Brain pericyte (primary cell): Measurements from ENCODE around the gene EMILIN2.

Experiments
- DNase-seq: peaks from one replicate; pipeline ENCODE4 v3.0.0-alpha.2; 2012; ENCODE audit warnings: low read depth, low spot score

Gene EMILIN2

DNA sequence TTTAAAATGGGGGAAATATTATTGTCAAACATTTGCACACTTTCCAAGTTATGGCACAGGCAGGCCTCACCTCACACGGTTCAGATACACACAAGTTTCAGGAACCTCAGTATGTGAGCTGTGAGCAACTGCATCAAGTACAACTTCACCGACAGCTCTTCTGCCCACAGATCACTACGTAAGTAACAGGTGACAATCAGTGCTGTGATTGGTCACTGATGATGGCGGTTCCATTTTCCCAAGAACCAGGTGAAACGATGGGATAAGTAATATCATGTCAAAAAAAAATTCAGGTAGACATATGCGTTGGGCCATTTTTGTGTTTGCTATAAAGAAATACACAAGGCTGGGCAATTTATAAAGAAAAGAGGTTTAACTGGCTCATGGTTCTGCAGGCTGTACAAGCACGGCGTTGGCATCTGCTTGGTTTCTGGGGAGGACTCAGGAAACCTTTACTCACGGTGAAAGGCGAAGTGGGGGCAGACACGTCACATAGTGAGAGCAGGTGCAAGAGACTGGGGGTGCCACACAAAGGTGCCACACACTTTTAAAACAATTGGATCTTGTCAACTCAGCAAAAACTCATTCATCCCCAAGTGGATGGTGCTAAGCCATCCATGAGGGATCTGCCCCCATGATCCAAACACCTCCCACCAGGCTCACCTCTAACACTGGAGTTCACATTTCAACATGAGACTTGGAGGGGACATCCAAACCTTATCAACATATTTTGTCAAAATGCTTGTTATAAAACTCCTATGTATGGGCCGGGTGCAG lies 108.3 kb downstream of the EMILIN2 start:
- DNase-seq: no peak

DNA sequence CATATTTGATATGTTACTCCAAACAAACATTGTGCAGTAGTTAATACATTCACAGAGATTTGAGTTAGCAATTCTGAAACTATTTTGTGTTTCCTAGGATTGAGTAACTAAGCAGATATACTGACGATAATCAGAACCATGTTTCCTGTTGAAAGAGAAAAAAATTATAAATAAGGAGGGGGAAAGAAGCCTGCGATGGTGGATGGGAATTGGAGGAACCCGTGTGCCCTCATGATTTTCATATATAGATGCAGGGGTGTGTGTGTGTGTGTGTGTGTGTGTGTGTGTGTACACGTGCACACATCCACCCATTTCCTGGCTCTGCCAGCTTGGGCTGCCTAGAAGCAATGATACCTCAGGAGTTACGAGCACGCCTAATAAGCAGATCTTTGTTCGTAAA lies 109.2 kb downstream of the EMILIN2 start:
- DNase-seq: no peak

DNA sequence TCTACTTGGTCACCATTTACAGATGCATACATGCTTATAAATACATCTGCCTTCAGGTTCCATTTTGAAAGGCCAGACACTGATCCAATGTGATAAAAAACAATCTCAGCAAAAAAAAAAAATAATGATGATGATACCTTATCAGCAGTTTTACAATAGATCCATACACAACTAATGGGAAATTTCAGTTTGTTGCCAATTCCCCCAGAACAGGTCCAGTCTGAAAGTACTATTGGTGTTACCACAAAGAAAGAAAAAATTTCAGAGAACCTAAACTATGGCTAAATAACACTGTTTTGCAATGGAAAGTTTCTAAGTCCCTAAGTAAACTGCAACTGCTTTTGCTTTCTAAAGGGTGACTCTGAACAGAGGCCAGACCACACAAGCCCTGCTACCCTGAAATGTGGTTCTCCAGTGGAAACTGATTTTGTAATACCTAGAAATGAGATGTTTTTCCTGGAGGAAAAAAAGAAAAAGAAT lies 112.1 kb downstream of the EMILIN2 start:
- no peak for DNase-seq

DNA sequence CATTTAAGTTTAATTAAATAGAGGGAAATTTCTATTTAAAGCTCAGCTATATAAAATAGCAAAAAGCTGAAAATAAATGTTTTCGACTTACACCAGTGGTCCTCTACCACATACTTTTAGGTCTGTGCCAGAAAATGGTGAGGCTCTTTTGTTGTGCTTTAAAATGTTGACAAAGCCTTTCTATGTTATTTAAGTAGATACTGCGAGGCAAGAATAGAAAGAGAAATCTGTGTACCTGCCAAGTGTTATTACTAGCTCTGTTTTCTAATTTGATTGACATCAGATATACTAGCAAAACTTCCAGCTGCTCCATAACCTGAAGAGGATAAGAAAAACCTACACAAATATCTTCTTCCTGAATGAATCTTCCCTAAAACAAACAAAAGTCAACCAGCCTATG lies 112.5 kb downstream of the EMILIN2 start:
- DNase-seq: no peak

DNA sequence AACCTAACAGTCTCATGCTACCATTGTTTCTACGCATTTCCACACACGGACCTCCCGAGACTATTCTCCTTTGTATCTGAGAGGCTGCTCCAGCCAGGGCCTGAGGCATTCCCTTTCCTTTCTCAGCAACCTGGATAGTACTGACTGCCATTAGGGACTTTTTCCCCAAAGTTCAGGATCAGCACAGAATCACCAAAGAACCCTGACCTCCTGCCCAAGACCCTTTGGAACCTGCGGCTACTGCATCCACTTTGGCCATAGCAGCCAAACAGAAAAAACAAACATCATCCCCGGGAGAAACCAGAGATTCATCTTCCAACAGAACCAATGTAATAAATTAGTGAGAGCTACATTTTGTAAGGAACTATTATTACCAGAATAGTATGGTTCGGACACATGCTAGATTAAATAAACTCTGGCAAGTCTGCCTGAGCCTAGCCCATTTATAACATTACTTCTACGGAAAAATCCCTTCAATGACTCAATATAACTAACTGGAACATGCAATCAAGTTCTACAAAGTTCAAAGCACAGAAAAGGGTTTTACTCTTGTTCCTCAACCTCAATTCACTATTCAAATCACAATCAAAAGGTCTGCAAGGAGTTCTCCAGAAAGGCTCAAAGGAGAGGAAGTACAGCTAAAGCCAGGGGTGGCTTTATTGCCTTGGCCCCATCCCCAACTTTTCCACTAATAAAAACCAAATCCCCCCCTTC lies 114.3 kb downstream of the EMILIN2 start:
- no peak for DNase-seq

DNA sequence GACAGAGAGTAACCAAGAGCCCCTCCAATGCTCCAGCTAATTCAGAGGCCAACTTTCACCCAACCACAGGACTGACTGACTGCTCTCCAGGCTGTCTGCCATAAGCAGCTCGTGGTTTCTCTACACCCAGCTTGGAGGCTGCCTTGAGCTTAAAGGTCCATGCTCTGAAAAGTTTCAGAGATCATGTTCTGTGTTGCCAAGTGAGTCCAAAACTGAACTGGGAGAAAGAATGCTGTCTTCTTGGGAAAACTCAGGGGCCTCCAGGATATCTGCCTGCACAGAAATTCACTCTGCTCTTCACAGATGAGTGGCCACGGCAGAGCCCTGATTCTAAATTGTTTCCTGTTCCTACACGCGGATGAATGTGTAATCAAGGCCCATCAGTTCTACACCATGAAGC lies 115.0 kb downstream of the EMILIN2 start:
- no peak for DNase-seq

DNA sequence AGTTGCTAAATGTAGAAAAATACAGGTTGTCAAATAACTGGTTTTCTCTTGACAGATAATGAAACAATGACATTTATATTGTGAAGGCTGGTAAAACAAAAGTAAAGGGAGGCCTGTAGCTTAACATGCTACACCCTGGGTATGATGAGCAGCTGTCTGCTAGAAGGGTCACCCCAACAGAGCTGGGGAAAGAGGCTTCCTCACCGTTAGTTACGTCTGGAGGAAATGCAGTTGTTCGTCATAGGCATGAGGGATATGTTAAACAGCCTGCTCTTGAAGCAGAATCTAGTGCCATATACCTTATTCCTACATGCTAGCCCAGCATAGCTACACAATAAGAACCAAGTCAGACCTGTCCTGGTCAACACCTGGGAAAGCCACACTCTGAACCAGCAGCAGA lies 116.2 kb downstream of the EMILIN2 start:
- DNase-seq: no peak

DNA sequence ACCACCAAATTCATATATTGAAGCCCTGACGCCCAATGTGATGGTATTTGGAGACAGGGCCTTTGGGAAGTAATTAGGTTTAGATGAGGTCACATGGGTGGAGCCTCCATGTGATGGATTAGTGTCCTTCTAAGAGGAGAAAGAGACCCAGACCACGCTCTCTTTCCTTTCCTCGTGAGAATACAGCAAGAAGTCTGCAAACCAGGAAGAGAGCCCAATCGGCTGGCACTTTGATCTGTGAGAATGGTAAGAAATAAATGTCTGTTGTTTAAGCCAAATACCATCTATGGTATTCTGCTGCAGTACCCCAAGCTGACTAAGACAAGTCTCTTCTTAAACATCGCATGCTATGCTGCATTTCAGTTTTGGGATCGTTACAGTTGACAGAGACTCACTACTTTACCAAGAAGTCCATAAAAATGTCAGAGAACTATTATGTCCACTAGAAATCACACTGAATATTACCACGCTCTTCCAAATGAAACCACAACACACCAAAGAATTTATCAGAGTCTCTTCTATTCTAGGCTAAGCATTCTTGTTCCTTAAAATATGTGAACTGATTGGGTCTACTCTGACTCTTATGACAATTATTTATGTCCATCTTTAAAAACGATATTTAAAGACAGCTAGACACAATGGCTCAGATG lies 117.7 kb downstream of the EMILIN2 start:
- no peak for DNase-seq
